ENCODE results near the gene MPV17L2. TPM values are rescaled to one million over a fixed set of nuclear protein-coding genes. Genes with fewer than 3 reads are reported as not detected.

Gene MPV17L2
- total and polyA plus RNA-seq, 4 donors = 3.6 to 28.0 (median 14.1) TPM

- Histone ChIP-seq H3K36me3 (ENCODE audit: control insufficient read depth in 4 of 4, insufficient read depth in 3 of 4, low read depth in 1 of 4, low read length in 3 of 4) (peaks cover 0 to 5% (median 0%) of the 10 kb centered on the region in 4 donors), H3K27me3 (ENCODE audit: control insufficient read depth in 4 of 4, insufficient read depth in 4 of 4, low read length in 3 of 4) (no peaks in the 10 kb centered on the region), H3K4me1 (ENCODE audit: control insufficient read depth in 4 of 4, insufficient read depth in 4 of 4, low read length in 3 of 4) (peaks cover 7 to 19% (median 14%) of the 10 kb centered on the region in 4 donors), H3K27ac (ENCODE audit: low read depth in 1 of 2, low read length in 2 of 2) (peak overlapping the region; percentile 93 to 96), H3K4me3 (ENCODE audit: low read depth in 1 of 3, low read length in 3 of 3) (peak overlapping the region in 1 of 3 donors; percentile 48), H3K9me3 (ENCODE audit: control insufficient read depth in 4 of 4, low read length in 3 of 4) (no peaks in the 10 kb centered on the region), H3K9ac (ENCODE audit: low read depth in 1 of 2, low read length in 2 of 2) (peak overlapping the region; percentile 87 to 89)
- 70% methylated on average over 5 of the region's 5 CpGs for WGBS
- TF ChIP-seq CTCF (IDR thresholded peaks at IDR 0.05; ENCODE audit: low read depth, low read length, missing input control) (no peak), HNF4G (IDR thresholded peaks at IDR 0.05) (no peak), GABPA (IDR thresholded peaks at IDR 0.05 in 1 of 2, conservative IDR thresholded peaks at IDR 0.05 in 1 of 2) (no peak)
- no peak for DNase-seq (ENCODE audit: low spot score)
Observed at GRCh38 chr19:18191640-18192062, 1.4 kb upstream of the MPV17L2 start.

GRCh38 chr19:18193388-18194180 lies 566 bp downstream of the MPV17L2 start:
- DNase-seq (ENCODE audit: low spot score) = no peak
- WGBS = 7% methylated on average over 46 of the region's 46 CpGs
- H3K27ac ChIP-seq (ENCODE audit: low read depth in 1 of 2, low read length in 2 of 2) = peak overlapping the region; percentile 64 to 70
- no peaks in the 10 kb centered on the region for H3K27me3 ChIP-seq (ENCODE audit: control insufficient read depth in 4 of 4, insufficient read depth in 4 of 4, low read length in 3 of 4)
- peaks cover 0 to 8% (median 2%) of the 10 kb centered on the region in 4 donors for H3K36me3 ChIP-seq (ENCODE audit: control insufficient read depth in 4 of 4, insufficient read depth in 3 of 4, low read depth in 1 of 4, low read length in 3 of 4)
- TF ChIP-seq REST (IDR thresholded peaks at IDR 0.05) (no peak), MAX (IDR thresholded peaks at IDR 0.05) (no peak), ZBTB33 (IDR thresholded peaks at IDR 0.05) (no peak), HNF4G (IDR thresholded peaks at IDR 0.05) (no peak), NR2F2 (IDR thresholded peaks at IDR 0.05) (no peak), EGR1 (IDR thresholded peaks at IDR 0.05; ENCODE audit: low read depth in 2 of 2) (no peak), JUND (IDR thresholded peaks at IDR 0.05) (no peak), CTCF (IDR thresholded peaks at IDR 0.05; ENCODE audit: low read depth, low read length, missing input control) (no peak), RXRA (IDR thresholded peaks at IDR 0.05) (no peak), FOXA1 (IDR thresholded peaks at IDR 0.05) (no peak)
- peaks cover 7 to 19% (median 14%) of the 10 kb centered on the region in 4 donors for H3K4me1 ChIP-seq (ENCODE audit: control insufficient read depth in 4 of 4, insufficient read depth in 4 of 4, low read length in 3 of 4)
- H3K4me3 ChIP-seq (ENCODE audit: low read depth in 1 of 3, low read length in 3 of 3) = peak overlapping the region; percentile 43 to 87 (median 86)
- no peaks in the 10 kb centered on the region for H3K9me3 ChIP-seq (ENCODE audit: control insufficient read depth in 4 of 4, low read length in 3 of 4)
- peak overlapping the region; percentile 1 to 22 for H3K9ac ChIP-seq (ENCODE audit: low read depth in 1 of 2, low read length in 2 of 2)
